NT2/D1 (cell line): ENCODE data around the gene ZNF644.

Experiments
- SUZ12 ChIP-seq: IDR thresholded peaks from 2 replicates; pipeline ENCODE4 v1.6.1; 2011; ENCODE audit not compliant: insufficient read length, insufficient read depth; ENCODE audit errors: extremely low read depth
- YY1 ChIP-seq: IDR thresholded peaks from 2 replicates; pipeline ENCODE4 v1.6.1; 2011; ENCODE audit not compliant: insufficient read length, insufficient read depth
- ZNF274 ChIP-seq: IDR thresholded peaks from 2 replicates; pipeline ENCODE4 v1.6.1; 2011; ENCODE audit warnings: mild to moderate bottlenecking, low read depth, low read length

DNA sequence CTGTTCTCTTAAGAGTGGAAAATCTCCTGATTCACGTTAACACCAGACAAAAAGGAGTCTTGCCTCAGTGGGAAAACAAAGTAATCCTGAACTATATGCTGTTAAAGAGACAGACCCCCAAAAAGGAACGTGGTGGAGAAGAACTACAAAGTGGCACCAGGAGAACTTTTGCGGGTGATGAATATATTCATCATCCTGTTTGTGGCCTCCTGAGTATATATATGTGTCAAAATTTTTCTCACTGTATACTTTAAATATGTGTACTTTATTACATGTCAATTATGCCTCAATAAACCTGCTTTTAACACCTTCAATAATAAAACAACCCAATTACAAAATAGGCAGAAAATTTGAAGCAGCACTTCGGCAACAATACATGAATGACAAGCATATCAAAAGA is 31.1 kb downstream of the ZNF644 start:
- TF ChIP-seq ZNF274 (no peak), YY1 (no peak), SUZ12 (no peak)
